Measurements from ENCODE around the gene BCAS3.

The BCAS3 gene

DNA sequence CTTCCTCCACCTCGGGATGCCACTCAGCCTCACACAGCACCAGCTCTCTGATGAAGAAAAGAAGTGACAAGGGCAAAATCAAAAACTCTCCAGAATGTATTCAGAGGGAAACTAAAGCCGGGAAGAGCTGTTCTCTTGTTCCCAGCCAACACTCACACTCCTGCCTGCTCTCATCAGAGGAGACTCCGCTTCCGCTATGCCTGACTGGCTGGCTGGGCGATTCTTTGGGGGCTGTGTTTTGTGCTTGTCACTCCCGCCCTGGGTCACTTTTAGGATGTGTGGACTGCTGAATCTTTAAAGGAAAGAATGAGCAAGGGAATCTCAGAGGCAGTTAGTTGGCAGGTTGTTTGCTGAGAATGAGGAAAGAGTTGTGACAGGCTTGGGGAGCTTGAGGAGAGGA is 667.4 kb downstream of the BCAS3 start:
- TF ChIP-seq, protein P1, sequence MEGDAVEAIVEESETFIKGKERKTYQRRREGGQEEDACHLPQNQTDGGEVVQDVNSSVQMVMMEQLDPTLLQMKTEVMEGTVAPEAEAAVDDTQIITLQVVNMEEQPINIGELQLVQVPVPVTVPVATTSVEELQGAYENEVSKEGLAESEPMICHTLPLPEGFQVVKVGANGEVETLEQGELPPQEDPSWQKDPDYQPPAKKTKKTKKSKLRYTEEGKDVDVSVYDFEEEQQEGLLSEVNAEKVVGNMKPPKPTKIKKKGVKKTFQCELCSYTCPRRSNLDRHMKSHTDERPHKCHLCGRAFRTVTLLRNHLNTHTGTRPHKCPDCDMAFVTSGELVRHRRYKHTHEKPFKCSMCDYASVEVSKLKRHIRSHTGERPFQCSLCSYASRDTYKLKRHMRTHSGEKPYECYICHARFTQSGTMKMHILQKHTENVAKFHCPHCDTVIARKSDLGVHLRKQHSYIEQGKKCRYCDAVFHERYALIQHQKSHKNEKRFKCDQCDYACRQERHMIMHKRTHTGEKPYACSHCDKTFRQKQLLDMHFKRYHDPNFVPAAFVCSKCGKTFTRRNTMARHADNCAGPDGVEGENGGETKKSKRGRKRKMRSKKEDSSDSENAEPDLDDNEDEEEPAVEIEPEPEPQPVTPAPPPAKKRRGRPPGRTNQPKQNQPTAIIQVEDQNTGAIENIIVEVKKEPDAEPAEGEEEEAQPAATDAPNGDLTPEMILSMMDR (IDR thresholded peaks at IDR 0.05; ENCODE audit: extremely low read depth, missing control alignments): no peak
- DNase-seq (ENCODE audit: low spot score): no peak

DNA sequence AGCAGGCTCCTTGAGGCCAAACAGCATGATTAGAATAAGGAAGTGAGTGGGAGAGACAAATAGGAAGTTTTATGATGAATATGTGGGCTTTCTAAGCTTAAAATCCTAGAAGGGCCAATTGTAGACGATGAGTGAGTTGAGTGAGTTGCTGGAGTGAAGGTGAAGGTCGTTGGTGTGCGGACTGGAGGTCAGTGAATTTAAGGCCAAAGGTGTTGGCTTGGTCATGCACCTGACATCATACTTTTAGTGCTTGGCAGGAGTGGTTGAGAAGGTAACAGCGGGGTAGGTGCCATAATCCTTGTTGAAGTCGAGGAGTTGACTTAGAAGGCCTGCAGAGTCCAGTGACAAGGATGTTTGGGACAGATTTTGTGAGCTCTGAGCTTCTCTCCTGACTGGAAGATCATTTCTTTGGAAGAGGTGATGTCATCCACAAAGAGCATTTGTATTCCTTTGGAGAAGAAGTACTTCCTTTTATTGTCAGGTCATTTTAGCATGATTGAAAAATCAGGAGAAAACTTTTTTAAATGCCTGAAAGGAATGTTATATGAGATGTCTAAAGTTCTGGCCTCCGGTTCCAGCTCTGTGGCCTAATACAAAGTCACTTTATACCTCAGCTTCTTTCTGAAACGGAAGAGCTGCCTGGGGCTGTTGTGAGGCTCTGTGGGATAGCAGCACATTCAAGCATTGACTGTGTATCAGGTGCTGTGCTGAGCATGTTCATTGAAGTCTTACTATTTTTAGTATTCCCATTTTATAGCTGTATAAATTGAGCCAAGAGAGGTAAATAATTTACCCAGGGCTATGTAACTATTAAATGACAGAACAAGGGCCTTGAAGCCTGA is 668.4 kb downstream of the BCAS3 start:
- TF ChIP-seq, protein P1 (IDR thresholded peaks at IDR 0.05; ENCODE audit: extremely low read depth, missing control alignments): no peak
- no peak for DNase-seq (ENCODE audit: low spot score)

DNA sequence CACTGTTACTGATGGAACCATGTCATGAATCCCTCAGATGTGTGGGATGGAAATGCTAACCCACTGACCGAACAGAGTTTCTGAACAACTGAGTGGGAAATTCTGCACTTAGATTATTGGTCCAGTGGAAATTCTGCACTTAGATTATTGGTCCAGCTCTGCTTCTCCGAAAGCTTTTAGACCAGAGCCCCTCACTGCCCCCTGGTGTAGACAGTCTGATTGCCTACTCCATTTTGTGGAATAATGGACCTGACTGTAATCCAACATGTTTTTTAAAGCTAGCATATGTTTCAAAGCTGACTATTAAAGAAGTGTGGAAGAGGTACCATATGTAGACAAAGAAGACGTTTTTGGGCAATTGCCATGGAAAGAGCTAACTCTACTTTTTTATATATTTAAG is 671.7 kb downstream of the BCAS3 start:
- TF ChIP-seq, protein P1 (IDR thresholded peaks at IDR 0.05; ENCODE audit: extremely low read depth, missing control alignments): no peak
- DNase-seq (ENCODE audit: low spot score): no peak

DNA sequence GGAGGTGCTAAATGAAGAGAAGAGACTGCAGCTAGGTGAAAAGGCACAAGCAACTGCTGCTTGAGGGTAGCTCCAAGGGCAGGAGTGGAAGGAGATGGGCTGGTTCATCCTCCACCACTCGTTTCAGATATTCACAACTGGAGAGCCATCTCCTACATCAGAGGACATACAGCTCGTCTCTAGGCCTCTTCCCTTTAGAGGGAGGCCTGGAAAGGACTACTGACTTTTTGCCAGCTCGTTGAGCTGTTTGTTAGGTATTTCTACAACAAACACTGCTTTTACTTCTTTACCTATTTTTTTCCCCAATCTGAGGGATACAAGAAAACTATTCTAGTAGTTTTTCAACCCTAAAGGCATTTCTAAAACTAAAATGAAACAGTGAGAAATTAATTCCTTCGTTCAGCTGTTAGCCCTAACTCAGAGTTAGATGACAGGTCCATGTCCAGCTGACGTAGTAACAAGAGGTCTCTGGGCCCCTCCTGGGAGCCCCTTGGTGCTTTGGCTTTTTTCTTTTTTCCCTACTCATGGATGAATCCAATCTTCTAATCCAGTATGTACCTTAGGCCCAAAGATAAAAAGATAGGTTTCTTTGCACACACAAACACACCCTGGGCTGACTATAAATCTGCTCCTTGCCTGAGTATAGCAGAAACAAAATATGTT is 674.2 kb downstream of the BCAS3 start:
- DNase-seq (ENCODE audit: low spot score): no peak
- TF ChIP-seq, protein P1 (IDR thresholded peaks at IDR 0.05; ENCODE audit: extremely low read depth, missing control alignments): no peak

DNA sequence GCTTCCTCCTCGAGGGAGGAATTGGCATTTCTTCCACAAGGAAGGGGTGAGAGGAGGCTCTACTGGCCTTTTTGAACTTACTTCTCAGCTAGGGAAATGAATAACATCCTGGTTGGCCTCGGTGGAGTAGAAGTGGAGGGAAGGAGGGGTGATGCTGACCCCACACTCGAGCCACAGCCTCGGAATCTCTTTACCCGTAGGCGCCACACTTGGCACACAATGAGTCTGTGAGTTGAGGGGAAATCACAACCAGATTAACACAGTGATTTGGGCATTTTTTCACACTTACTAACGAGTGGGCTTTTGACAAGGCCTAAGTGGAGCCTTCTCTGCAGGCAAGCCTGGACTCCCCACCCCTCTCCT is 674.7 kb downstream of the BCAS3 start:
- no peak for DNase-seq (ENCODE audit: low spot score)
- TF ChIP-seq, protein P1 (IDR thresholded peaks at IDR 0.05; ENCODE audit: extremely low read depth, missing control alignments): no peak

DNA sequence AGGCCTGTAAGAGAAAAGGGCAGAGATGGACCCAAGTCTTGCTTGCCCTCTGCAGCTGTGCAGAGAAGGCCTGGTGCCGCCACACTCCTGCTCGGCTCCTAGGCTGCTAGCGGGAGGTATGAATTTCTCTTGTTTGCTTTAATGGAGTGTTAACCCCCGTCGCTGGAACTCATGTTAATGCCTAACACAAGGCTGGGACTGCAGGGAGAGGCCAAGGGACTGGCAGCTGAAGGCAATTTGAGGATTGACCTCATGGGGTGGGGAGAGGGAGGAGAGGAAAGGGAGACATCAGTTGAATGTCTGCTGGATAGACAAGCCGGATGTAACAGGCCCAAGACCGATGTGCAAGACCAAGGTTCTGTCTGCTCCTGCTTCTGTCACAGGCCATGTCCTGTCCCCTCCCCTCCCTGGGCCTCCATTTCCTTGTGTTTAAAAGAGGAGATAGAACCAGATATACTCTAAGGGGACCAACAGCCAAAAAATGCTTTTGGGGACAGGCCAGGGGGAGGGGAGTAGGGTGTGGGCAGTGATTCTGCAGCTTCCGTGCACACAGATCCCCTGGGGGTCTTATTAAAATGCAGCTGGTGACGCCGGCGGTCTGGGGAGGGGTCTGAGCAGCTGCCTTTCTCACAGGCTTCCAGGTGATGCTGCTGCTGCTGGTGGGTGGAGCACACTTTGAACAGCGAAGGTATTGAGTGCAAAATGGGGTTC is 675.3 kb downstream of the BCAS3 start:
- TF ChIP-seq, protein P1 (IDR thresholded peaks at IDR 0.05; ENCODE audit: extremely low read depth, missing control alignments): no peak
- no peak for DNase-seq (ENCODE audit: low spot score)

DNA sequence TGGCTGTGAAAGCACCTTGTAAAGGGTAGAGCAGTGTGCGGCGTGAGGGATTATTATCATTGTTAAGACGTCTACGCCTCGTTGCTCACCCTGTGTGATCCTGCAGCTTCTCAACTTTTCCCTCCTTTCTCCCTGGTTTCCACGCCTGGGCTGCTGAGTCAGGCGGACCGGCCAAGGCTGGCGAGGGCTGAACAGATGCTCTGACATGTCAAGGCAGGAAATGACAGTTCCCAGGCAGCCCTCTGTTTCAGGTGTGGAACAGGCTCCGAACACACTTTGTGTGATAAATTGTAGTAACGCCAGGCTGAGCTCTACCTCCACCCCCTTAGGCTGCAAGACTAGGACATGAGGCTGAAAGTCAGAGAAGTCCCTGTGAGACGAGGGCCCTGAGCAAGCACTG is 676.0 kb downstream of the BCAS3 start:
- no peak for DNase-seq (ENCODE audit: low spot score)
- TF ChIP-seq, protein P1 (IDR thresholded peaks at IDR 0.05; ENCODE audit: extremely low read depth, missing control alignments): no peak

Data from GM20000 (cell line).